SK-N-SH (cell line): ENCODE results near the gene CIROP. TPM values are rescaled to one million over a fixed set of nuclear protein-coding genes. Genes with fewer than 3 reads are reported as not detected.
A peak's percentile ranks its signal among the peaks of the same experiment; 100 is the strongest.

ENCODE experiments used
- CTCF ChIA-PET: fragments of 300-600, 350-600 bp; formaldehyde crosslinking; extraction: SDS; loops from one replicate; lab custom pipeline; 2021; lab: Yijun Ruan, JAX
- POLR2A ChIA-PET: fragments of 350-600 bp; sonication (Branson Sonifier 250); formaldehyde crosslinking; extraction: SDS; loops from one replicate; lab custom pipeline; 2020; ENCODE audit warnings: antibody characterized with exemption, inconsistent platforms; lab: Yijun Ruan, JAX
- DNase-seq: peaks from one replicate; pipeline ENCODE4 v3.0.0; 2012
- H2AFZ ChIP-seq: fragments of 200-600 bp; sonication (generic); 2 replicates; pipeline ENCODE4 v1.8.1; 2016; ENCODE audit warnings: antibody characterized with exemption, mild to moderate bottlenecking, low read depth
- H3F3A ChIP-seq: fragments of 200-600 bp; sonication (generic); replicated peaks from 2 replicates; pipeline ENCODE3; 2016; ENCODE audit warnings: antibody characterized with exemption, mild to moderate bottlenecking; ENCODE audit not compliant: insufficient read depth
- H3K27ac ChIP-seq, 2 experiments: fragments of 200-500 bp in 1 of 2; fragments of 200-600 bp in 1 of 2; sonication (Bioruptor generic) in 1 of 2; sonication (generic), shearing (Covaris generic) in 1 of 2; 2 replicates each; pipeline versions ENCODE4 v1.5.1 to v1.6.1; 2014 to 2016; ENCODE audit warnings: low read depth in 2 of 2, inconsistent platforms in 1 of 2, low read length in 1 of 2, mild to moderate bottlenecking in 1 of 2, mixed read lengths in 1 of 2
- H3K27me3 ChIP-seq: fragments of 200-600 bp; sonication (generic), shearing (Covaris generic); 2 replicates; pipeline ENCODE4 v1.6.1; 2016; ENCODE audit warnings: mixed run types; ENCODE audit not compliant: insufficient read depth
- H3K36me3 ChIP-seq, 2 experiments: fragments of 200-500 bp in 1 of 2; fragments of 200-600 bp in 1 of 2; sonication (Bioruptor generic) in 1 of 2; sonication (generic) in 1 of 2; replicated peaks in 1 of 2; 2 replicates each; pipeline versions ENCODE3 to v1.5.1; 2014 to 2016; ENCODE audit warnings: low read length in 1 of 2, mild to moderate bottlenecking in 1 of 2; ENCODE audit not compliant: insufficient read depth in 2 of 2, control insufficient read depth in 1 of 2
- H3K4me1 ChIP-seq, 2 experiments: fragments of 200-500 bp in 1 of 2; fragments of 200-600 bp in 1 of 2; sonication (Bioruptor generic) in 1 of 2; sonication (generic), shearing (Covaris generic) in 1 of 2; 2 replicates each; pipeline versions ENCODE4 v1.5.1 to v1.6.1; 2014 to 2016; ENCODE audit warnings: low read depth in 1 of 2, low read length in 1 of 2, mixed run types in 1 of 2; ENCODE audit not compliant: insufficient read depth in 2 of 2, control insufficient read depth in 1 of 2
- H3K4me2 ChIP-seq: fragments of 200-600 bp; sonication (generic), shearing (Covaris generic); 2 replicates; pipeline ENCODE4 v1.6.1; 2017; ENCODE audit warnings: mixed run types
- H3K4me3 ChIP-seq, 2 experiments: fragments of 200-500 bp in 1 of 2; fragments of 200-600 bp in 1 of 2; sonication (Bioruptor generic) in 1 of 2; sonication (generic), shearing (Covaris generic) in 1 of 2; 2 replicates each; pipeline versions ENCODE4 v1.5.1 to v1.8.1; 2014 to 2016; ENCODE audit warnings: low read depth in 2 of 2, inconsistent platforms in 1 of 2, low read length in 1 of 2, mild to moderate bottlenecking in 1 of 2, mixed read lengths in 1 of 2, moderate library complexity in 1 of 2
- H3K79me2 ChIP-seq: fragments of 200-600 bp; sonication (generic); 2 replicates; pipeline ENCODE4 v1.8.1; 2017; ENCODE audit warnings: mild to moderate bottlenecking; ENCODE audit not compliant: insufficient read depth
- H3K9ac ChIP-seq: fragments of 200-600 bp; sonication (generic); 2 replicates; pipeline ENCODE4 v1.6.1; 2017; ENCODE audit warnings: mixed run types
- H3K9me2 ChIP-seq: fragments of 200-600 bp; sonication (generic); 2 replicates; pipeline ENCODE4 v1.6.1; 2017; ENCODE audit warnings: mixed run types
- H3K9me3 ChIP-seq: fragments of 200-600 bp; sonication (generic); 2 replicates; pipeline ENCODE4 v1.6.1; 2017; ENCODE audit warnings: mixed run types, mild to moderate bottlenecking, moderate library complexity
- H4K20me1 ChIP-seq: fragments of 200-600 bp; sonication (generic); 2 replicates; pipeline ENCODE4 v1.6.1; 2017; ENCODE audit warnings: mild to moderate bottlenecking, mixed run types; ENCODE audit not compliant: insufficient read depth
- EZH2phosphoT487 ChIP-seq: fragments of 200-600 bp; sonication (generic); IDR thresholded peaks from 2 replicates; pipeline ENCODE4 v1.6.1; 2017; ENCODE audit warnings: low read depth, mixed run types, mild to moderate bottlenecking, antibody characterized with exemption, moderate library complexity, borderline replicate concordance
- FOSL2 ChIP-seq: IDR thresholded peaks from 2 replicates; pipeline ENCODE4 v1.4.0; 2012; ENCODE audit warnings: low read depth, mild to moderate bottlenecking, moderate library complexity, borderline replicate concordance
- FOXM1 ChIP-seq: IDR thresholded peaks from 2 replicates; pipeline ENCODE4 v1.4.0; 2012; ENCODE audit warnings: low read depth, mild to moderate bottlenecking
- GABPA ChIP-seq: IDR thresholded peaks from 2 replicates; pipeline ENCODE4 v1.4.0; 2012; ENCODE audit warnings: low read depth, mild to moderate bottlenecking
- GATA2 ChIP-seq: sonication (generic); formaldehyde crosslinking; IDR thresholded peaks from 2 replicates; pipeline ENCODE4 v1.5.0; 2020; ENCODE audit warnings: mild to moderate bottlenecking, missing genetic modification reagents
- JUND ChIP-seq: IDR thresholded peaks from 2 replicates; pipeline ENCODE4 v1.4.0; 2012
- MEF2A ChIP-seq: IDR thresholded peaks from 2 replicates; pipeline ENCODE4 v1.4.0; 2012; ENCODE audit warnings: low read depth, borderline replicate concordance
- MXI1 ChIP-seq: IDR thresholded peaks from 2 replicates; pipeline ENCODE4 v1.6.1; 2012; ENCODE audit warnings: mild to moderate bottlenecking, low read depth, low read length, improper control_type of control experiment
- NFIC ChIP-seq: IDR thresholded peaks from 2 replicates; pipeline ENCODE4 v1.4.0; 2012; ENCODE audit warnings: borderline replicate concordance
- NRF1 ChIP-seq: IDR thresholded peaks from 2 replicates; pipeline ENCODE4 v1.6.1; 2012; ENCODE audit warnings: low read depth, mild to moderate bottlenecking, low read length
- RAD21 ChIP-seq: IDR thresholded peaks from 2 replicates; pipeline ENCODE4 v1.6.1; 2012; ENCODE audit warnings: mild to moderate bottlenecking, low read length
- RCOR1 ChIP-seq: fragments of 150-350 bp; IDR thresholded peaks from 2 replicates; pipeline ENCODE4 v1.6.1; 2017; ENCODE audit warnings: antibody characterized with exemption, low read length
- SMC3 ChIP-seq: IDR thresholded peaks from 2 replicates; pipeline ENCODE4 v1.6.1; 2012; ENCODE audit warnings: low read depth, low read length, improper control_type of control experiment
- TAF1 ChIP-seq: IDR thresholded peaks from 2 replicates; pipeline ENCODE4 v1.6.1; 2012; ENCODE audit warnings: low read depth, mild to moderate bottlenecking, low read length, moderate library complexity, borderline replicate concordance
- TEAD4 ChIP-seq: IDR thresholded peaks from 2 replicates; pipeline ENCODE4 v1.4.0; 2012; ENCODE audit warnings: mild to moderate bottlenecking, borderline replicate concordance; ENCODE audit not compliant: insufficient read depth
- YY1 ChIP-seq: IDR thresholded peaks from 2 replicates; pipeline ENCODE4 v1.4.0; 2012; ENCODE audit warnings: low read depth, mild to moderate bottlenecking
- WGBS: methylation state at CpG from one replicate; pipeline ENCODE4 v1.1.6; 2017; ENCODE audit warnings: low lambda C conversion rate; 5-methylcytosine and 5-hydroxymethylcytosine counted together
- polyA plus RNA-seq, 3 experiments: library from polyadenylated mRNA; depleted of rRNA; stranded (reverse); fragments of >200 nt; gene quantifications; 2 replicates each; pipeline ENCODE4 v1.2.3, GENCODE V29; 2012
- TF ChIP-seq, protein P1 (sequence below): IDR thresholded peaks from 2 replicates; pipeline ENCODE4 v1.4.0; 2012; ENCODE audit warnings: low read depth, borderline replicate concordance
- TF ChIP-seq, protein P2 (sequence below): IDR thresholded peaks from 2 replicates; pipeline ENCODE4 v1.4.0; 2012; ENCODE audit warnings: low read depth, borderline replicate concordance
- TF ChIP-seq, protein P3 (sequence below): fragments of 150-350 bp; IDR thresholded peaks from 2 replicates; pipeline ENCODE4 v1.6.1; 2016; ENCODE audit warnings: mild to moderate bottlenecking, low read depth, low read length
- TF ChIP-seq, protein P4 (sequence below): IDR thresholded peaks from 2 replicates; pipeline ENCODE4; 2012

The CIROP gene
- polyA plus RNA-seq, 1 of the 3 experiments (the other 2 are of a cell fraction), result not detected

DNA sequence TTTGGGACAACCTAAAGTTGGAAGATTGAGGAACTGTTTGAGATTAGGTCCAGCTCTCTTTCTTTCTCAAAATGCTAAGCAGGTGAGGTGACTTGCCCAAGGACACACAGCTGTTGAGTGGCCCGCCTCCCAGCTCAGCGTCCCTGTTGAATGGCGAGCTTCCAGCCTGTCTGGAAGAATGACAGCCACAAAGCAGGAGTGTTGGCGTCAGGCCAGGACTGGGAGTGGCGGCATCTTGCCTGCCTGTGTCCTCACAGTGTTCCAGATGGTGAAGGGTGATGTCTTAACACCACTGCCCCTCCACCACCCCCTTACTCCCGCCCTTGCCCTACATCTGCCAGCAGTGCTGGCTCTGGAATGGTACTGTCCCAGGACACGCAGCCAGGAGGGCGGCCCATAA, 18.6 kb upstream of the CIROP start:
- ChIA-PET POLR2A (interaction anchor here (0.9 kb wide), 1 partner anchor 60 kb away, joined by 3 read pairs; the partner anchor contains the start of gene SLC7A8), CTCF (interaction anchor here (0.9 to 19.7 kb wide), 4 partner anchors 9 to 60 kb away, joined by 4 to 495 read pairs (median 6); partner anchors contain the start of gene SLC7A8)
- Histone ChIP-seq H2AFZ (no peak overlapping the region), H3K4me3 (no peak overlapping the region), H3K27ac (no peak overlapping the region), H3F3A (no peaks in the 10 kb centered on the region), H3K36me3 (no peaks in the 10 kb centered on the region), H3K9me2 (no peaks in the 10 kb centered on the region), H3K4me1 (no peaks in the 10 kb centered on the region; a peak in 2 of 4 replicates), H3K27me3 (peaks cover 6% of the 10 kb centered on the region; the same call in 1 of the 2 replicates), H3K4me2 (no peak overlapping the region), H4K20me1 (no peaks in the 10 kb centered on the region), H3K79me2 (no peaks in the 10 kb centered on the region), H3K9me3 (no peaks in the 10 kb centered on the region), H3K9ac (no peak overlapping the region)
- TF ChIP-seq GABPA (no peak), FOSL2 (no peak), RCOR1 (no peak), NFIC (no peak), SMC3 (no peak), FOXM1 (no peak)
- TF ChIP-seq, protein P1, sequence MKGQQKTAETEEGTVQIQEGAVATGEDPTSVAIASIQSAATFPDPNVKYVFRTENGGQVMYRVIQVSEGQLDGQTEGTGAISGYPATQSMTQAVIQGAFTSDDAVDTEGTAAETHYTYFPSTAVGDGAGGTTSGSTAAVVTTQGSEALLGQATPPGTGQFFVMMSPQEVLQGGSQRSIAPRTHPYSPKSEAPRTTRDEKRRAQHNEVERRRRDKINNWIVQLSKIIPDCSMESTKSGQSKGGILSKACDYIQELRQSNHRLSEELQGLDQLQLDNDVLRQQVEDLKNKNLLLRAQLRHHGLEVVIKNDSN, result no peak
- DNase-seq, result peak; percentile 57
- 66% methylated on average over 3 of the region's 8 CpGs for WGBS

DNA sequence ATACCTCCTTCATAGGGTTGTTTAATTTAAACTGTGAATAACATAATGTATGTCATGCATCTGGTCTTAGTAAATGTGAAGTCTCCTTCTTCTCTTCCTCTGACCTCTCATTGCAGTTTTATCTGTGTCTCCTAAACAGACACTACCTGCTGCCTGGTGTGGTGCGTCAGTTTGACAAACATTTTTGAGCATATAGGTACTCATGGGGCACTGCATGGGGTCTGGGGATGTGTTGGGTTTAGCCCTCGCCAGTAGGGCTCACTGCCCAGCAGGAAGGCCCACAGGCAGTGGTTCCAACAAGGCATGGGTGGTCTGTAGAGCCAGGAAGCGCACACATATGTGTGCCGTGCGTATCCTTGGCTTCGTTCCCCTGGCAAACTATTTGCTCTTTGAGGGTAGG, 17.3 kb upstream of the CIROP start:
- Histone ChIP-seq H3F3A (no peaks in the 10 kb centered on the region), H3K9me2 (no peaks in the 10 kb centered on the region), H3K4me3 (no peak overlapping the region), H3K27ac (no peak overlapping the region), H3K36me3 (no peaks in the 10 kb centered on the region), H3K9ac (no peak overlapping the region), H3K27me3 (no peaks in the 10 kb centered on the region; the same call in 1 of the 2 replicates), H4K20me1 (no peaks in the 10 kb centered on the region), H3K4me2 (0 out of 2 replicates have a peak overlapping the region, but pooled peaks have one; percentile 24), H3K79me2 (no peaks in the 10 kb centered on the region), H2AFZ (no peak overlapping the region), H3K4me1 (no peaks in the 10 kb centered on the region; a peak in 2 of 4 replicates), H3K9me3 (no peaks in the 10 kb centered on the region)
- no peak for DNase-seq
- 91% methylated on average over 6 of the region's 6 CpGs for WGBS
- CTCF ChIA-PET, result interaction anchor here (1.0 to 19.7 kb wide), 15 partner anchors 8 to 178 kb away, joined by 4 to 495 read pairs (median 9); partner anchors contain the start of genes CIROP and SLC7A8
- POLR2A ChIA-PET, result no interaction called here
- no peak for TF ChIP-seq GATA2
- TF ChIP-seq NRF1, result no peak
- TF ChIP-seq EZH2phosphoT487, result no peak
- TF ChIP-seq MEF2A, result no peak
- TF ChIP-seq FOXM1, result no peak
- TF ChIP-seq, protein P2, sequence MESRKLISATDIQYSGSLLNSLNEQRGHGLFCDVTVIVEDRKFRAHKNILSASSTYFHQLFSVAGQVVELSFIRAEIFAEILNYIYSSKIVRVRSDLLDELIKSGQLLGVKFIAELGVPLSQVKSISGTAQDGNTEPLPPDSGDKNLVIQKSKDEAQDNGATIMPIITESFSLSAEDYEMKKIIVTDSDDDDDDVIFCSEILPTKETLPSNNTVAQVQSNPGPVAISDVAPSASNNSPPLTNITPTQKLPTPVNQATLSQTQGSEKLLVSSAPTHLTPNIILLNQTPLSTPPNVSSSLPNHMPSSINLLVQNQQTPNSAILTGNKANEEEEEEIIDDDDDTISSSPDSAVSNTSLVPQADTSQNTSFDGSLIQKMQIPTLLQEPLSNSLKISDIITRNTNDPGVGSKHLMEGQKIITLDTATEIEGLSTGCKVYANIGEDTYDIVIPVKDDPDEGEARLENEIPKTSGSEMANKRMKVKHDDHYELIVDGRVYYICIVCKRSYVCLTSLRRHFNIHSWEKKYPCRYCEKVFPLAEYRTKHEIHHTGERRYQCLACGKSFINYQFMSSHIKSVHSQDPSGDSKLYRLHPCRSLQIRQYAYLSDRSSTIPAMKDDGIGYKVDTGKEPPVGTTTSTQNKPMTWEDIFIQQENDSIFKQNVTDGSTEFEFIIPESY, result no peak
- TF ChIP-seq JUND, result no peak
- TF ChIP-seq YY1, result no peak
- TF ChIP-seq, protein P3, sequence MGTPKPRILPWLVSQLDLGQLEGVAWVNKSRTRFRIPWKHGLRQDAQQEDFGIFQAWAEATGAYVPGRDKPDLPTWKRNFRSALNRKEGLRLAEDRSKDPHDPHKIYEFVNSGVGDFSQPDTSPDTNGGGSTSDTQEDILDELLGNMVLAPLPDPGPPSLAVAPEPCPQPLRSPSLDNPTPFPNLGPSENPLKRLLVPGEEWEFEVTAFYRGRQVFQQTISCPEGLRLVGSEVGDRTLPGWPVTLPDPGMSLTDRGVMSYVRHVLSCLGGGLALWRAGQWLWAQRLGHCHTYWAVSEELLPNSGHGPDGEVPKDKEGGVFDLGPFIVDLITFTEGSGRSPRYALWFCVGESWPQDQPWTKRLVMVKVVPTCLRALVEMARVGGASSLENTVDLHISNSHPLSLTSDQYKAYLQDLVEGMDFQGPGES, result no peak
- TF ChIP-seq TAF1, result no peak
- TF ChIP-seq, protein P4, sequence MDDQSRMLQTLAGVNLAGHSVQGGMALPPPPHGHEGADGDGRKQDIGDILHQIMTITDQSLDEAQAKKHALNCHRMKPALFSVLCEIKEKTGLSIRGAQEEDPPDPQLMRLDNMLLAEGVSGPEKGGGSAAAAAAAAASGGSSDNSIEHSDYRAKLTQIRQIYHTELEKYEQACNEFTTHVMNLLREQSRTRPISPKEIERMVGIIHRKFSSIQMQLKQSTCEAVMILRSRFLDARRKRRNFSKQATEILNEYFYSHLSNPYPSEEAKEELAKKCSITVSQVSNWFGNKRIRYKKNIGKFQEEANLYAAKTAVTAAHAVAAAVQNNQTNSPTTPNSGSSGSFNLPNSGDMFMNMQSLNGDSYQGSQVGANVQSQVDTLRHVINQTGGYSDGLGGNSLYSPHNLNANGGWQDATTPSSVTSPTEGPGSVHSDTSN, result no peak
- no peak for TF ChIP-seq RAD21
- TF ChIP-seq, protein P1, result no peak
- no peak for TF ChIP-seq MXI1
- no peak for TF ChIP-seq TEAD4
